ENCODE measurements around the gene TVP23A.

TVP23A gene

Small RNA genes within 50 kb of the gene (small RNA-seq; reads per million reads assigned to genes)
- gene MTND4LP24 (0 reads per million in 2 experiments), gene MTND6P33 (0 reads per million in 2 experiments)

All from SK-N-DZ (cell line).